HG03565 (cell line): ENCODE measurements around the gene LBH.

Source experiments
- ATAC-seq: cut with Tn5 transposase; IDR thresholded peaks from one replicate; pipeline ENCODE4 v1.9.1; 2021; ENCODE audit warnings: mild to moderate bottlenecking, moderate library complexity; ENCODE audit not compliant: unreplicated experiment

Gene LBH

GRCh38 chr2:30234180-30234971 is 3.0 kb downstream of the LBH start:
- ATAC-seq: no peak

- no peak for ATAC-seq
Measured at GRCh38 chr2:30235008-30235655, 3.8 kb downstream of the LBH start.

- no peak for ATAC-seq
Measured at GRCh38 chr2:30235859-30236535, 4.7 kb downstream of the LBH start.

GRCh38 chr2:30236591-30237238 is 5.4 kb downstream of the LBH start:
- ATAC-seq: no peak

GRCh38 chr2:30237239-30237965 is 6.1 kb downstream of the LBH start:
- ATAC-seq: no peak

GRCh38 chr2:30237966-30238800 is 6.8 kb downstream of the LBH start:
- ATAC-seq: no peak

- ATAC-seq: no peak
Measured at GRCh38 chr2:30239308-30239985, 8.1 kb downstream of the LBH start.

- ATAC-seq: no peak
Measured at GRCh38 chr2:30239986-30240752, 8.8 kb downstream of the LBH start.

GRCh38 chr2:30243231-30243630 is 11.9 kb downstream of the LBH start:
- ATAC-seq: no peak

GRCh38 chr2:30245364-30245763 is 14.0 kb downstream of the LBH start:
- no peak for ATAC-seq

- ATAC-seq: no peak
Measured at GRCh38 chr2:30248791-30249190, 17.5 kb downstream of the LBH start.

GRCh38 chr2:30249354-30249753 is 18.0 kb downstream of the LBH start:
- no peak for ATAC-seq

- no peak for ATAC-seq
Measured at GRCh38 chr2:30250421-30250820, 19.1 kb downstream of the LBH start.

- ATAC-seq: no peak
Measured at GRCh38 chr2:30252723-30253701, 21.7 kb downstream of the LBH start.

- ATAC-seq: no peak
Measured at GRCh38 chr2:30253873-30254684, 22.7 kb downstream of the LBH start.

- ATAC-seq: no peak
Measured at GRCh38 chr2:30254685-30255001, 23.3 kb downstream of the LBH start.

GRCh38 chr2:30255026-30255425 is 23.7 kb downstream of the LBH start:
- ATAC-seq: no peak
